Prostate gland (tissue), 2 donors: ENCODE data around the gene SHCBP1. TPM values are rescaled to one million over a fixed set of nuclear protein-coding genes. Genes with fewer than 3 reads are reported as not detected.

Experiments used
- DNase-seq: peaks from one replicate; pipeline ENCODE4 v3.0.0-alpha.2; 2019; ENCODE audit warnings: low spot score
- H3K27ac ChIP-seq, 2 donors: fragments of 200-600 bp; sonication (generic); 2 replicates each; pipeline ENCODE4 v1.5.1; 2017 to 2019
- H3K27me3 ChIP-seq: fragments of 200-600 bp; sonication (generic); replicated peaks from 2 replicates; pipeline ENCODE4 v1.5.1; 2019; ENCODE audit not compliant: insufficient read depth
- H3K36me3 ChIP-seq, 2 donors: fragments of 200-600 bp; sonication (generic); 1 replicate in 1 of 2; 2 replicates in 1 of 2; pipeline versions ENCODE4 v1.5.1 to v1.8.1; 2017 to 2019
- H3K4me1 ChIP-seq: fragments of 200-600 bp; sonication (generic); replicated peaks from 2 replicates; pipeline ENCODE4 v1.5.1; 2019
- H3K4me3 ChIP-seq, 2 donors: fragments of 200-600 bp; sonication (generic); 2 replicates each; pipeline ENCODE4 v1.5.1; 2017 to 2019
- H3K9me3 ChIP-seq: fragments of 200-600 bp; sonication (generic); 2 replicates; pipeline ENCODE4 v1.5.1; 2017
- POLR2A ChIP-seq: fragments of 450-650 bp; IDR thresholded peaks from one replicate; pipeline ENCODE4 v1.6.1; 2016; ENCODE audit warnings: antibody characterized with exemption, mild to moderate bottlenecking
- POLR2AphosphoS5 ChIP-seq: sonication (generic); formaldehyde crosslinking; IDR thresholded peaks from one replicate; pipeline ENCODE4 v1.6.1; 2017; ENCODE audit warnings: antibody characterized with exemption
- WGBS: methylation state at CpG from one replicate; pipeline ENCODE4 v1.1.5; 2018; 5-methylcytosine and 5-hydroxymethylcytosine counted together
- intact Hi-C: fragments of 100-400 bp; cut with DNase I; formaldehyde crosslinking; loops from one replicate; pipeline ENCODE4 v1.14.2; 2022
- total RNA-seq, 2 donors: library from RNA; depleted of rRNA; stranded (reverse); fragments of >200 nt; gene quantifications; one replicate each; pipeline ENCODE4 v1.1.0, GENCODE V29; 2016
- TF ChIP-seq, protein P1 (sequence below), 4 experiments: fragments of 200-600 bp in 2 of 4; fragments of 450-650 bp in 2 of 4; sonication (generic) in 2 of 4; IDR thresholded peaks; 1 replicate in 3 of 4; 2 replicates in 1 of 4; pipeline ENCODE4 v1.5.1; 2016 to 2019; ENCODE audit warnings: antibody characterized with exemption in 4 of 4, mild to moderate bottlenecking in 2 of 4, moderate library complexity in 2 of 4

The SHCBP1 gene
- total RNA-seq, 2 donors from 2014 or later, result 0.77 to 5.6 TPM

GRCh38 chr16:46586011-46586577 is 35.1 kb downstream of the SHCBP1 start:
- no peak overlapping the region for H3K27ac ChIP-seq
- no peak overlapping the region for H3K4me3 ChIP-seq
- no peaks in the 10 kb centered on the region for H3K27me3 ChIP-seq
- H3K9me3 ChIP-seq, result no peaks in the 10 kb centered on the region
- intact Hi-C loops, result no loop called here
- TF ChIP-seq POLR2A (no peak), POLR2AphosphoS5 (no peak)
- TF ChIP-seq, protein P1, sequence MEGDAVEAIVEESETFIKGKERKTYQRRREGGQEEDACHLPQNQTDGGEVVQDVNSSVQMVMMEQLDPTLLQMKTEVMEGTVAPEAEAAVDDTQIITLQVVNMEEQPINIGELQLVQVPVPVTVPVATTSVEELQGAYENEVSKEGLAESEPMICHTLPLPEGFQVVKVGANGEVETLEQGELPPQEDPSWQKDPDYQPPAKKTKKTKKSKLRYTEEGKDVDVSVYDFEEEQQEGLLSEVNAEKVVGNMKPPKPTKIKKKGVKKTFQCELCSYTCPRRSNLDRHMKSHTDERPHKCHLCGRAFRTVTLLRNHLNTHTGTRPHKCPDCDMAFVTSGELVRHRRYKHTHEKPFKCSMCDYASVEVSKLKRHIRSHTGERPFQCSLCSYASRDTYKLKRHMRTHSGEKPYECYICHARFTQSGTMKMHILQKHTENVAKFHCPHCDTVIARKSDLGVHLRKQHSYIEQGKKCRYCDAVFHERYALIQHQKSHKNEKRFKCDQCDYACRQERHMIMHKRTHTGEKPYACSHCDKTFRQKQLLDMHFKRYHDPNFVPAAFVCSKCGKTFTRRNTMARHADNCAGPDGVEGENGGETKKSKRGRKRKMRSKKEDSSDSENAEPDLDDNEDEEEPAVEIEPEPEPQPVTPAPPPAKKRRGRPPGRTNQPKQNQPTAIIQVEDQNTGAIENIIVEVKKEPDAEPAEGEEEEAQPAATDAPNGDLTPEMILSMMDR (IDR thresholded peaks at IDR 0.05), result no peak
- DNase-seq, result no peak
- H3K36me3 ChIP-seq, result no peaks in the 10 kb centered on the region
- H3K4me1 ChIP-seq, result no peaks in the 10 kb centered on the region

DNA sequence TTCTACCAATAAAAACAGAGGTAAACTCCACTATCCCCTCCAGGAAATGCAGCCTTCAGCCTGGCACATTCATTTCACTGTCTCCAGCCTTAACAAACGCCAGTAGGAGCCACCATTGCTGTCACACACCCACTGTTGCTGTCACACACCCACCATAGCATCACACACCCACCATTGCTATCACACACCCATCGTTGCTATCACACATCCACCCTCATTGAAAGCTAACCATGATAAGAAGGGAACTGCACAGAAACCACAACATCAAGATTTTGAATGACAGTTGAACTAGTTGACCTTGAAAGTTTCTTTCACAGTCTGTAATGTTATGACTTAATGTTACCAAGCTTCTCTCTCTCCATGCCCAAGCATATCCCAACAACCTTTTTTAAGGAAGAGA is 38.1 kb downstream of the SHCBP1 start:
- WGBS, result 80% methylated on average over 2 of the region's 2 CpGs
- TF ChIP-seq POLR2A (no peak), POLR2AphosphoS5 (no peak)
- TF ChIP-seq, protein P1 (IDR thresholded peaks at IDR 0.05), result no peak
- Histone ChIP-seq H3K36me3 (no peaks in the 10 kb centered on the region), H3K27ac (no peak overlapping the region), H3K4me1 (no peaks in the 10 kb centered on the region), H3K9me3 (no peaks in the 10 kb centered on the region), H3K27me3 (no peaks in the 10 kb centered on the region), H3K4me3 (no peak overlapping the region)
- intact Hi-C loops, result no loop called here
- DNase-seq, result no peak

DNA sequence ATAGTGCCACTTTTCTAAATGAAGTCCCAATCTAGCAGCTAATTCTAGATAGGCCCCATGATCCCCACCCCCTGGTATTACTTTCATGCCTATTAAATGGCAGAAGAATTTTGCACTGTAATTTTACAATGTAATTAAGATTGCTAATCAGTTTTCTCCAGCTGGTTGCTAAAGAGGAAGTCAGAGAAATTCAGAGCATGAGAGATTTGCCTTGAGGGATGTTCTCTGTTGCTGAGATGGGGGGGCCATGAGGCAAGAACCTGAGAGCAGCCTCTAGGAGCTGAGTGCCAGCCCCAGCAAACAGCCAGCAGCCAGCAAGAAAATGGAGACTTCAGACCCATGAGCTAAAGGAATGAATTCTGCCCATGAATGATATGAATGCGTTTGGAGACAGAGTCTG is 38.9 kb downstream of the SHCBP1 start:
- Histone ChIP-seq H3K4me1 (no peaks in the 10 kb centered on the region), H3K9me3 (no peaks in the 10 kb centered on the region), H3K36me3 (no peaks in the 10 kb centered on the region), H3K27me3 (no peaks in the 10 kb centered on the region), H3K4me3 (no peak overlapping the region), H3K27ac (no peak overlapping the region)
- TF ChIP-seq POLR2AphosphoS5, result no peak
- no peak for TF ChIP-seq POLR2A
- TF ChIP-seq, protein P1 (IDR thresholded peaks at IDR 0.05), result no peak
- 88% methylated on average over 1 of the region's 1 CpG for WGBS
- no peak for DNase-seq
- intact Hi-C loops, result no loop called here

GRCh38 chr16:46577988-46578579 is 43.1 kb downstream of the SHCBP1 start:
- no peaks in the 10 kb centered on the region for H3K9me3 ChIP-seq
- H3K27me3 ChIP-seq, result no peaks in the 10 kb centered on the region
- intact Hi-C loops, result no loop called here
- no peak overlapping the region for H3K4me3 ChIP-seq
- DNase-seq, result no peak
- no peak overlapping the region for H3K27ac ChIP-seq
- H3K36me3 ChIP-seq, result no peaks in the 10 kb centered on the region
- H3K4me1 ChIP-seq, result no peaks in the 10 kb centered on the region
- WGBS, result 100% methylated on average over 3 of the region's 3 CpGs
- no peak for TF ChIP-seq POLR2A
- TF ChIP-seq, protein P1 (IDR thresholded peaks at IDR 0.05), result no peak
- no peak for TF ChIP-seq POLR2AphosphoS5

DNA sequence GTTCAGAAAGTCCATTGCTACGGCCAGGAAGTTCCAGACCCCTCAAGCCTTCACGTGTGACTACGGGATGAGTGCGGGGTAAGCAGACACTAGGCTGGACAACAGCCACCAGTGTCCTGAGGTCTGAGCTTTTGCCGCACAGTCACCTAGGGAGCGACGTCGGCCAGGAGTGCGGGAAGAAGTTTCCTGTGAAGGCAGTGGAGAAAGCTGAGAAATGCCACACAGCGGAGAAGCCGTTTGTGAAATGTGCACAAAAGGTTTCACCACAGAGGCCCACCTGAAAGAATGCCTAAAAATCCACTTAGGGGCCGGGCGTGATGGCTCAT is 47.4 kb downstream of the SHCBP1 start:
- Histone ChIP-seq H3K27ac (no peak overlapping the region), H3K4me1 (no peaks in the 10 kb centered on the region), H3K36me3 (no peaks in the 10 kb centered on the region), H3K4me3 (no peak overlapping the region), H3K27me3 (no peaks in the 10 kb centered on the region), H3K9me3 (no peaks in the 10 kb centered on the region)
- 76% methylated on average over 13 of the region's 13 CpGs for WGBS
- DNase-seq, result no peak
- intact Hi-C loops, result no loop called here
- TF ChIP-seq POLR2A (no peak), POLR2AphosphoS5 (no peak)
- TF ChIP-seq, protein P1 (IDR thresholded peaks at IDR 0.05), result no peak
